ENCODE results near the gene GNAL.
"Not testable (repeated sequence)": the region's sequence is repeated elsewhere in the genome, so short reads cannot be mapped to it uniquely, and the experiment has no call there.

The GNAL gene

DNA sequence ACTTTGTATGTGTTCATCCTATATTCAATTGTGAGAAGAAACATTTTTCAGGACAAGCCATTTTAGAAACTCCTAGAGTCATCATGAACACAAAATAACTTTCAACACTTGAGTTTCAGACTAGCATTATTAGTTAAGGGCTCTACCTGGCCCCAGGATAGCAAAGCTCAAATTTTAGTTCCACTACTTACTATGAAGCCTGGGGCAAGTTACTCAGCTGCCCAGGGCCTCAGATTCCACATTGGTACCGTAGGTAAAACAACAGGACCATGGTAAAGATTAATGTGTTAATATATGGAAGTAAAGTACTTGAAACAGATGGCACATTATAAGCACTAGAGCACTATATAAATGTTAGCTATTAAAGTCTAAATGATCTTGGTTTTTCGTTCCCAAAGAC is 199.7 kb downstream of the GNAL start:
- H3K27ac Mint-ChIP-seq (ENCODE audit: low read depth) = no peak overlapping the region
- no peak overlapping the region for H3K4me3 Mint-ChIP-seq
- no peaks in the 10 kb centered on the region for H3K27me3 Mint-ChIP-seq
- DNase-seq (ENCODE audit: low spot score in 2 of 2) (no peak), ATAC-seq (replicated peaks; ENCODE audit: extremely low read depth, poor library complexity, severe bottlenecking) (no peak)
- H3K4me1 Mint-ChIP-seq = peaks cover 5% of the 10 kb centered on the region
- no peaks in the 10 kb centered on the region for H3K9me3 Mint-ChIP-seq
- H3K36me3 Mint-ChIP-seq (ENCODE audit: insufficient read depth) = peaks cover 43% of the 10 kb centered on the region

GRCh38 chr18:11889284-11889683 is 200.2 kb downstream of the GNAL start:
- ATAC-seq (replicated peaks; ENCODE audit: extremely low read depth, poor library complexity, severe bottlenecking) = no peak
- Mint-ChIP-seq H3K9me3 (no peaks in the 10 kb centered on the region), H3K4me1 (peaks cover 4% of the 10 kb centered on the region), H3K27me3 (no peaks in the 10 kb centered on the region), H3K36me3 (ENCODE audit: insufficient read depth) (peaks cover 40% of the 10 kb centered on the region), H3K4me3 (no peak overlapping the region), H3K27ac (ENCODE audit: low read depth) (no peak overlapping the region)
- no peak for DNase-seq (ENCODE audit: low spot score in 2 of 2)

GRCh38 chr18:11891737-11892136 is 202.7 kb downstream of the GNAL start:
- no peak for ATAC-seq (replicated peaks; ENCODE audit: extremely low read depth, poor library complexity, severe bottlenecking)
- Mint-ChIP-seq H3K27me3 (no peaks in the 10 kb centered on the region), H3K9me3 (no peaks in the 10 kb centered on the region), H3K36me3 (ENCODE audit: insufficient read depth) (peaks cover 42% of the 10 kb centered on the region), H3K4me3 (no peak overlapping the region), H3K4me1 (no peaks in the 10 kb centered on the region), H3K27ac (ENCODE audit: low read depth) (no peak overlapping the region)
- DNase-seq (ENCODE audit: low spot score in 2 of 2) = no peak

DNA sequence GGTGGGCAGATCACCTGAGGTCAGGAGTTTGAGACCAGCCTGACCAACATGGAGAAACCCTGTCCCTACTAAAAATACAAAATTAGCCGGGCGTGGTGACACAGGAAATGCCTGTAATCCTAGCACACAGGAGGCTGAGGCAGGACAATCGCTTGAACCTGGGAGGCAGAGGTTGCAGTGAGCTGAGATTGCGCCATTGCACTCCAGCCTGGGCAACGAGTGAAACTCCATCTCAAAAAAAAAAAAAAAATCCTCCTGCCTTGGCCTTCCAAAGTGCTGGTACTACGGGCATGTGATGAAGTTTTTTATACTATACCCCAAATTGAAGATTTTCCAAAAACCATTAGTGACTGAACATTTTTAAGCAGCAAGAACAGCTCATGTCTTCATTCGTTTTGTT is 203.4 kb downstream of the GNAL start:
- peaks cover 45% of the 10 kb centered on the region for H3K36me3 Mint-ChIP-seq (ENCODE audit: insufficient read depth)
- H3K27me3 Mint-ChIP-seq; ATAC-seq (replicated peaks; ENCODE audit: extremely low read depth, poor library complexity, severe bottlenecking); H3K27ac Mint-ChIP-seq (ENCODE audit: low read depth); DNase-seq (ENCODE audit: low spot score in 2 of 2); H3K4me1 Mint-ChIP-seq; H3K9me3 Mint-ChIP-seq; H3K4me3 Mint-ChIP-seq: not testable (repeated sequence)

- Mint-ChIP-seq H3K27me3 (no peaks in the 10 kb centered on the region), H3K9me3 (no peaks in the 10 kb centered on the region), H3K27ac (ENCODE audit: low read depth) (no peak overlapping the region), H3K36me3 (ENCODE audit: insufficient read depth) (peaks cover 37% of the 10 kb centered on the region), H3K4me3 (no peak overlapping the region), H3K4me1 (peaks cover 10% of the 10 kb centered on the region)
- ATAC-seq (replicated peaks; ENCODE audit: extremely low read depth, poor library complexity, severe bottlenecking) (no peak), DNase-seq (ENCODE audit: low spot score in 2 of 2) (no peak)
These were observed 208.7 kb downstream of the GNAL start for GRCh38 chr18:11897781-11898180.

- H3K9me3 Mint-ChIP-seq = no peaks in the 10 kb centered on the region
- no peak overlapping the region for H3K4me3 Mint-ChIP-seq
- no peaks in the 10 kb centered on the region for H3K27me3 Mint-ChIP-seq
- ATAC-seq (replicated peaks; ENCODE audit: extremely low read depth, poor library complexity, severe bottlenecking) (no peak), DNase-seq (ENCODE audit: low spot score in 2 of 2) (no peak)
- H3K36me3 Mint-ChIP-seq (ENCODE audit: insufficient read depth) = peaks cover 34% of the 10 kb centered on the region
- H3K27ac Mint-ChIP-seq (ENCODE audit: low read depth) = no peak overlapping the region
- H3K4me1 Mint-ChIP-seq = peaks cover 16% of the 10 kb centered on the region
These were observed 210.0 kb downstream of the GNAL start for GRCh38 chr18:11899063-11899462.

DNA sequence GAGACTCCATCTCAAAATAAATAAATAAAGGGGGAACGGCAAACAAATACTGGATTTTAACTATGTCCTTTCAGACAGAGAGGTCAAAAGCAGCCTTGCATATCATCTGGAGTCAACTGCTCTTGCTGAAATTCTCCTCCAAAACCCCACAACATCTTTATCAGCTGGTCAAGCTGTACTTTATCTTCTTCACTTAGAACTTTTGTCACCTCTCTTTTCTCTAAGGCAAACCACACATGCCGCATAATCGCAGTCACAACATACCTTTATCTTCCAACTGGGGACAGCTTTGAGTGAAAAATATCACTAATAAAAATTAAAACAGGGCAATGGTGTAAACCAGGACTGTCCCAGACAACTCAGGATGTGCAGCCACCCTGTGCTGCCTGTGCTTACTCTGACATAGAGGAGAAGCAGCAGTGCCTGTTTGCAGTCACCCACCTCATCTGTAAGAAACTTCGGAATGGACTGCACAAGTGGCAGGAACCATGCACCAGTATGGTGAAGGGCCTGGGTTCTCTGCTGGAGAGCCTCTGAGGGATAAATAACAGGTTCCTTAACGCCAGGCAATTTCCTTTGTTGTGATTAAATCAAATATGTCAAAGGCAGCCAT is 212.9 kb downstream of the GNAL start:
- DNase-seq (ENCODE audit: low spot score in 2 of 2) = no peak
- Mint-ChIP-seq H3K4me3 (no peak overlapping the region), H3K36me3 (ENCODE audit: insufficient read depth) (peaks cover 34% of the 10 kb centered on the region), H3K4me1 (peaks cover 19% of the 10 kb centered on the region), H3K27me3 (no peaks in the 10 kb centered on the region), H3K27ac (ENCODE audit: low read depth) (no peak overlapping the region), H3K9me3 (no peaks in the 10 kb centered on the region)
- ATAC-seq (replicated peaks; ENCODE audit: extremely low read depth, poor library complexity, severe bottlenecking) = no peak

GRCh38 chr18:11902522-11903292 is 213.6 kb downstream of the GNAL start:
- ATAC-seq (replicated peaks; ENCODE audit: extremely low read depth, poor library complexity, severe bottlenecking) (no peak), DNase-seq (ENCODE audit: low spot score in 2 of 2) (no peak)
- no peaks in the 10 kb centered on the region for H3K27me3 Mint-ChIP-seq
- H3K4me1 Mint-ChIP-seq = peaks cover 27% of the 10 kb centered on the region
- H3K9me3 Mint-ChIP-seq = no peaks in the 10 kb centered on the region
- H3K4me3 Mint-ChIP-seq = no peak overlapping the region
- H3K27ac Mint-ChIP-seq (ENCODE audit: low read depth) = no peak overlapping the region
- H3K36me3 Mint-ChIP-seq (ENCODE audit: insufficient read depth) = peaks cover 30% of the 10 kb centered on the region

- Mint-ChIP-seq H3K27me3 (no peaks in the 10 kb centered on the region), H3K4me3 (no peak overlapping the region), H3K27ac (ENCODE audit: low read depth) (no peak overlapping the region), H3K36me3 (ENCODE audit: insufficient read depth) (peaks cover 32% of the 10 kb centered on the region), H3K9me3 (no peaks in the 10 kb centered on the region), H3K4me1 (peaks cover 35% of the 10 kb centered on the region)
- no peak for DNase-seq (ENCODE audit: low spot score in 2 of 2)
- no peak for ATAC-seq (replicated peaks; ENCODE audit: extremely low read depth, poor library complexity, severe bottlenecking)
These were observed 216.5 kb downstream of the GNAL start for GRCh38 chr18:11905613-11906012.

GRCh38 chr18:11906176-11906575 is 217.1 kb downstream of the GNAL start:
- Mint-ChIP-seq H3K27me3 (no peaks in the 10 kb centered on the region), H3K4me1 (peaks cover 35% of the 10 kb centered on the region), H3K4me3 (peak overlapping the region; percentile 9), H3K27ac (ENCODE audit: low read depth) (no peak overlapping the region), H3K9me3 (no peaks in the 10 kb centered on the region), H3K36me3 (ENCODE audit: insufficient read depth) (peaks cover 31% of the 10 kb centered on the region)
- ATAC-seq (replicated peaks; ENCODE audit: extremely low read depth, poor library complexity, severe bottlenecking) (no peak), DNase-seq (ENCODE audit: low spot score in 2 of 2) (no peak)

DNA sequence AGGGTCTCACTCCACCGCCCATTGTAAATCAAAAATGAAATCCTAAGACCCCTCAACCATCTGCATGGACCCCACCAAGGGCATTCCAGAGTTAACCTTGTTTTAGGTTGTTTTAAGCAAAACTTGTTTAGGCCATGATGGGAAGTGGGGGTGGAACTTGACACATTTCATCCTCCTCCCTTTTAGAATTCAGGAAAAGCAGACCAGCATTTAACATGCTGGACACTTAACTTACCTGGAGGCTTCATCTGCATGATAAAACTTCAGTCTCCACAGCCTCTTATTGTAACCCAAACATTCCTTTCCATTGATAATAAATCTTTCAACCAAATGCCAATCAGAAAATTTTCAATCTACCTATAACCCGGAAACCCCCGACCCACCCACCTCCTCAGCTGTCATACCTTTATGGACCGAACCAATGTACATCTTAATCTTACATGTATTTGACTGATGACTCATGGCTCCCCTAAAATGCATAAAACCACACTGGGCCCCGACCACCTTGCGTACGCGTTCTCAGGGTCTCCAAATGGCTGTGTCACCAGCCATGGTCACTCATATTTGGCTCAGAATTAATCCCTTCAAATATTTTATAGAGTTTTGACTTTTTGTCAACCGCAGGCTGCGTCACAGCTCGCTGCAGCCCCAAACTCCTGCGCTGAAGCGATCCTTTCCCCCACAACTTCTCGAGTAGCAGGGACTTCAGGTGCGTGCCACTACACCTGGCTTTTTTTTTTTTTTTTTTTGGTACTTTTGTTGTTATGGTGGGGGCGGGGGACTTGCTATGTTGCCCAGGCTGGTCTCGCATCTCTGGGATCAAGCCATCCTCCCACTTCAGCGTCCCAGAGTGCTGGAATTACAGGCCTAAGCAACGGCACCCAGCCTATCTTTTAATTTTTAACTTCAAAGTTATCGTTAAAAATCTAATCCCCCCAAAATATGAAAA is 218.1 kb downstream of the GNAL start:
- Mint-ChIP-seq H3K9me3 (no peaks in the 10 kb centered on the region), H3K27ac (ENCODE audit: low read depth) (peak overlapping the region; percentile 94), H3K36me3 (ENCODE audit: insufficient read depth) (peaks cover 23% of the 10 kb centered on the region), H3K4me3 (peak overlapping the region; percentile 90), H3K27me3 (no peaks in the 10 kb centered on the region), H3K4me1 (peaks cover 28% of the 10 kb centered on the region)
- DNase-seq (ENCODE audit: low spot score in 2 of 2) (no peak), ATAC-seq (replicated peaks; ENCODE audit: extremely low read depth, poor library complexity, severe bottlenecking) (no peak)

GRCh38 chr18:11908182-11909060 is 219.4 kb downstream of the GNAL start, which contains the start of gene MPPE1:
TSS of gene MPPE1 (minus strand) at chr18:11908317. CDS start at chr18:11897264, 11,053 bp downstream.
- H3K27me3 Mint-ChIP-seq = no peaks in the 10 kb centered on the region
- no peaks in the 10 kb centered on the region for H3K9me3 Mint-ChIP-seq
- peaks cover 22% of the 10 kb centered on the region for H3K36me3 Mint-ChIP-seq (ENCODE audit: insufficient read depth)
- peaks cover 24% of the 10 kb centered on the region for H3K4me1 Mint-ChIP-seq
- peak within 1 kb of the TSS; percentile 94 for H3K27ac Mint-ChIP-seq (ENCODE audit: low read depth)
- DNase-seq (ENCODE audit: low spot score in 2 of 2) = peak; percentile 72 to 74
- H3K4me3 Mint-ChIP-seq = peak within 1 kb of the TSS; percentile 90
- ATAC-seq (replicated peaks; ENCODE audit: extremely low read depth, poor library complexity, severe bottlenecking) = peak; percentile 90
